SK-N-SH treated with all-trans-retinoic acid at 6 μM for 48 hours (cell line): Measurements from ENCODE around the gene CCN2.

Source experiments
- ATAC-seq: fragments of 200-7000 bp; cut with Tn5 transposase; 3 replicates; pipeline ENCODE4 v1.9.1; 2020; ENCODE audit warnings: mild to moderate bottlenecking, moderate library complexity
- BACH2 ChIP-seq: fragments of 250-450 bp; sonication (Bioruptor Pico); IDR thresholded peaks from 2 replicates; pipeline ENCODE4 v1.9.0; 2021; ENCODE audit warnings: mild to moderate bottlenecking, borderline replicate concordance
- CREB5 ChIP-seq: fragments of 250-450 bp; sonication (Bioruptor Pico); IDR thresholded peaks from 2 replicates; pipeline ENCODE4 v1.5.1; 2020; ENCODE audit warnings: low read depth, mild to moderate bottlenecking, moderate library complexity
- CSDC2 ChIP-seq: fragments of 250-450 bp; sonication (Bioruptor Pico); IDR thresholded peaks from 2 replicates; pipeline ENCODE4 v1.5.0; 2020; ENCODE audit warnings: mild to moderate bottlenecking, moderate library complexity
- CSRNP3 ChIP-seq: fragments of 250-450 bp; sonication (Bioruptor Pico); IDR thresholded peaks from 2 replicates; pipeline ENCODE4 v1.5.1; 2021; ENCODE audit warnings: mild to moderate bottlenecking, moderate library complexity
- ESRRG ChIP-seq: fragments of 250-450 bp; sonication (Bioruptor Pico); IDR thresholded peaks from 2 replicates; pipeline ENCODE4 v1.6.1; 2021; ENCODE audit warnings: mild to moderate bottlenecking
- GLIS3 ChIP-seq: fragments of 250-450 bp; sonication (Bioruptor Pico); IDR thresholded peaks from 2 replicates; pipeline ENCODE4 v1.5.0; 2020; ENCODE audit warnings: mild to moderate bottlenecking, moderate library complexity
- ISL1 ChIP-seq: fragments of 250-450 bp; sonication (Bioruptor Pico); IDR thresholded peaks from 2 replicates; pipeline ENCODE4 v2.1.2; 2022; ENCODE audit warnings: mild to moderate bottlenecking, moderate library complexity
- OSR1 ChIP-seq: fragments of 250-450 bp; sonication (Bioruptor Pico); IDR thresholded peaks from 2 replicates; pipeline ENCODE4 v1.8.0; 2022; ENCODE audit warnings: moderate library complexity, mild to moderate bottlenecking, inconsistent platforms
- PATZ1 ChIP-seq: fragments of 250-450 bp; sonication (Bioruptor Pico); IDR thresholded peaks from 2 replicates; pipeline ENCODE4 v1.8.0; 2020; ENCODE audit warnings: mild to moderate bottlenecking, moderate library complexity, borderline replicate concordance
- RARB ChIP-seq: fragments of 250-450 bp; sonication (Bioruptor Pico); IDR thresholded peaks from 2 replicates; pipeline ENCODE4 v1.8.0; 2021; ENCODE audit warnings: mild to moderate bottlenecking, moderate library complexity
- TCF4 ChIP-seq: fragments of 250-450 bp; sonication (Bioruptor Pico); IDR thresholded peaks from 2 replicates; pipeline ENCODE4 v1.8.0; 2021; ENCODE audit warnings: mild to moderate bottlenecking, moderate library complexity, borderline replicate concordance
- TOX ChIP-seq: fragments of 250-450 bp; sonication (Bioruptor Pico); IDR thresholded peaks from 2 replicates; pipeline ENCODE4 v1.8.0; 2021; ENCODE audit warnings: mild to moderate bottlenecking, moderate library complexity, borderline replicate concordance
- TSHZ2 ChIP-seq: fragments of 250-450 bp; sonication (Bioruptor Pico); IDR thresholded peaks from 2 replicates; pipeline ENCODE4 v1.5.0; 2020; ENCODE audit warnings: mild to moderate bottlenecking, moderate library complexity
- ZC3H10 ChIP-seq: fragments of 250-450 bp; sonication (Bioruptor Pico); IDR thresholded peaks from 2 replicates; pipeline ENCODE4 v1.5.1; 2021; ENCODE audit warnings: mild to moderate bottlenecking, moderate library complexity
- ZFP30 ChIP-seq: fragments of 450-650 bp; formaldehyde crosslinking; IDR thresholded peaks from 2 replicates; pipeline ENCODE4 v1.5.0; 2022; ENCODE audit warnings: mild to moderate bottlenecking, moderate library complexity
- ZNF565 ChIP-seq: fragments of 450-650 bp; formaldehyde crosslinking; conservative IDR thresholded peaks from 2 replicates; pipeline ENCODE4 v1.5.0; 2020; ENCODE audit warnings: low read depth, mild to moderate bottlenecking, moderate library complexity
- ZNF8 ChIP-seq: fragments of 450-650 bp; formaldehyde crosslinking; IDR thresholded peaks from 2 replicates; pipeline ENCODE4 v1.5.0; 2020; ENCODE audit warnings: mild to moderate bottlenecking, moderate library complexity

The CCN2 gene

GRCh38 chr6:131923356-131923755 is 27.8 kb downstream of the CCN2 start (continued):
- TF ChIP-seq TOX (no peak), OSR1 (CRISPR knock-in tag) (no peak)
- TF ChIP-seq, all 23 proteins: peak for 0

- TF ChIP-seq BACH2 (CRISPR knock-in tag) (no peak), TSHZ2 (CRISPR knock-in tag) (no peak), CSRNP3 (CRISPR knock-in tag) (no peak), ZFP30 (CRISPR knock-in tag) (no peak), TCF4 (CRISPR knock-in tag) (no peak), ISL1 (CRISPR knock-in tag) (no peak), PATZ1 (no peak), ZC3H10 (no peak), CREB5 (CRISPR knock-in tag) (no peak)
- ATAC-seq: no peak
Measured at GRCh38 chr6:131920656-131921055, 30.5 kb downstream of the CCN2 start.

- ATAC-seq: no peak
- TF ChIP-seq ZNF565 (no peak), ESRRG (CRISPR knock-in tag) (no peak), CSRNP3 (CRISPR knock-in tag) (no peak), CSDC2 (CRISPR knock-in tag) (no peak), PATZ1 (no peak), TCF4 (CRISPR knock-in tag) (no peak), RARB (no peak), TSHZ2 (CRISPR knock-in tag) (no peak), OSR1 (CRISPR knock-in tag) (no peak), GLIS3 (CRISPR knock-in tag) (no peak), ZC3H10 (no peak), ZNF8 (CRISPR knock-in tag) (no peak)
Measured at GRCh38 chr6:131918650-131919355, 32.4 kb downstream of the CCN2 start.
